HCT116 (cell line): Measurements from ENCODE around the gene PRKAG2. TPM values are rescaled to one million over a fixed set of nuclear protein-coding genes. Genes with fewer than 3 reads are reported as not detected.

Source experiments
- ATAC-seq: fragments of 200-7000 bp; cut with Tn5 transposase; 2 replicates; pipeline ENCODE4 v1.9.1; 2020; ENCODE audit warnings: mild to moderate bottlenecking, moderate library complexity
- BruUV-seq: library from RNA; stranded (reverse); fragments of 400-500 nt; replicated peaks from 2 replicates; lab custom pipeline; 2021; lab: Mats Ljungman, UMichigan
- CTCF ChIA-PET: fragments of 300-600 bp; sonication (Branson Sonifier 250); formaldehyde crosslinking; loops from one replicate; lab custom pipeline; 2021; ENCODE audit warnings: antibody characterized with exemption; lab: Charles Lee
- POLR2A ChIA-PET: fragments of 300-600, 350-600 bp; sonication (Branson Sonifier 250); formaldehyde crosslinking; loops from one replicate; lab custom pipeline; 2021; ENCODE audit warnings: antibody characterized with exemption; lab: Charles Lee
- RAD21 ChIA-PET, 2 experiments: fragments of 300-600 bp; sonication (Branson Sonifier 250); formaldehyde crosslinking; loops; one replicate each; lab custom pipeline; 2023; ENCODE audit warnings: low total read pairs in 2 of 2; ENCODE audit not compliant: uncharacterized antibody in 2 of 2, unreplicated experiment in 2 of 2, low non-redundant PET in 1 of 2; lab: Charles Lee
- DNase-seq: peaks from one replicate; pipeline ENCODE4 v3.0.0-alpha.2; 2010; ENCODE audit warnings: low read depth, low spot score
- H2AFZ ChIP-seq: fragments of 200-600 bp; shearing (Covaris generic), sonication (generic); 2 replicates; pipeline ENCODE4 v1.6.1; 2017; ENCODE audit warnings: low read depth, mixed run types, mixed read lengths, antibody characterized with exemption, low read length; ENCODE audit not compliant: poor library complexity, severe bottlenecking
- H3K27ac ChIP-seq: 2 replicates; pipeline ENCODE4 v1.5.1; 2012; ENCODE audit warnings: low read depth, low read length
- H3K27me3 ChIP-seq: fragments of 200-600 bp; sonication (generic); 2 replicates; pipeline ENCODE4 v1.6.1; 2016; ENCODE audit warnings: mixed run types, low read length, mixed read lengths; ENCODE audit not compliant: insufficient read depth
- H3K36me3 ChIP-seq, 2 experiments: fragments of 200-500 bp in 1 of 2; fragments of 200-600 bp in 1 of 2; sonication (Bioruptor generic) in 1 of 2; sonication (generic) in 1 of 2; 2 replicates each; pipeline versions ENCODE4 v1.5.1 to v1.6.1; 2014 to 2016; ENCODE audit warnings: low read length in 2 of 2, inconsistent platforms in 1 of 2, mixed read lengths in 1 of 2, mixed run types in 1 of 2; ENCODE audit not compliant: insufficient read depth in 2 of 2, control insufficient read depth in 1 of 2
- H3K4me1 ChIP-seq, 2 experiments: fragments of 200-600 bp in 1 of 2; sonication (generic) in 1 of 2; 2 replicates each; pipeline versions ENCODE4 v1.5.1 to v1.6.1; 2012 to 2017; ENCODE audit warnings: low read length in 2 of 2, inconsistent platforms in 1 of 2, mild to moderate bottlenecking in 1 of 2, mixed read lengths in 1 of 2, mixed run types in 1 of 2, moderate library complexity in 1 of 2; ENCODE audit not compliant: insufficient read depth in 2 of 2, control insufficient read depth in 1 of 2
- H3K4me2 ChIP-seq: fragments of 200-600 bp; sonication (generic); 2 replicates; pipeline ENCODE4 v1.6.1; 2017; ENCODE audit warnings: mixed run types, low read length, mixed read lengths
- H3K4me3 ChIP-seq, 2 experiments: fragments of 200-600 bp in 1 of 2; sonication (generic) in 1 of 2; replicated peaks in 1 of 2; 2 replicates each; pipeline ENCODE4 v1.5.1; 2011 to 2016; ENCODE audit warnings: low read length in 2 of 2, control low read depth in 1 of 2, low read depth in 1 of 2, mild to moderate bottlenecking in 1 of 2, mixed read lengths in 1 of 2, mixed run types in 1 of 2
- H3K79me2 ChIP-seq: fragments of 200-600 bp; sonication (generic); 2 replicates; pipeline ENCODE4 v1.6.1; 2017; ENCODE audit warnings: mild to moderate bottlenecking, mixed run types, low read length, moderate library complexity, mixed read lengths; ENCODE audit not compliant: insufficient read depth
- H3K9ac ChIP-seq: fragments of 200-600 bp; sonication (generic); 2 replicates; pipeline ENCODE4 v1.6.1; 2016; ENCODE audit warnings: low read length, mixed read lengths
- H3K9me2 ChIP-seq: fragments of 200-600 bp; sonication (generic), shearing (Covaris generic); 2 replicates; pipeline ENCODE4 v1.6.1; 2017; ENCODE audit warnings: mixed run types, mild to moderate bottlenecking, moderate library complexity; ENCODE audit not compliant: insufficient read depth
- H3K9me3 ChIP-seq, 2 experiments: fragments of 200-500 bp in 1 of 2; fragments of 200-600 bp in 1 of 2; sonication (Bioruptor generic) in 1 of 2; sonication (generic) in 1 of 2; 2 replicates each; pipeline ENCODE4 v1.6.1; 2014 to 2017; ENCODE audit warnings: low read length in 2 of 2, mixed read lengths in 2 of 2, inconsistent platforms in 1 of 2, low read depth in 1 of 2, mild to moderate bottlenecking in 1 of 2, mixed run types in 1 of 2, moderate library complexity in 1 of 2; ENCODE audit not compliant: control insufficient read depth in 1 of 2, insufficient read depth in 1 of 2
- H4K20me1 ChIP-seq: fragments of 200-600 bp; sonication (generic), shearing (Covaris generic); 2 replicates; pipeline ENCODE4 v1.6.1; 2017; ENCODE audit warnings: mixed run types, mild to moderate bottlenecking, moderate library complexity; ENCODE audit not compliant: insufficient read depth
- CBX3 ChIP-seq: IDR thresholded peaks from 2 replicates; pipeline ENCODE4 v1.6.1; 2012; ENCODE audit warnings: low read depth
- EGR1 ChIP-seq: IDR thresholded peaks from 2 replicates; pipeline ENCODE4 v1.6.1; 2012; ENCODE audit warnings: low read depth
- EZH2phosphoT487 ChIP-seq: fragments of 200-600 bp; IDR thresholded peaks from 2 replicates; pipeline ENCODE4 v1.6.1; 2018; ENCODE audit warnings: antibody characterized with exemption, borderline replicate concordance
- FOSL1 ChIP-seq: IDR thresholded peaks from 2 replicates; pipeline ENCODE4 v1.6.1; 2012; ENCODE audit warnings: low read depth
- POLR2AphosphoS5 ChIP-seq: IDR thresholded peaks from 2 replicates; pipeline ENCODE4 v1.6.1; 2011; ENCODE audit warnings: mild to moderate bottlenecking, low read depth, low read length, moderate library complexity
- RAD21 ChIP-seq: IDR thresholded peaks from 2 replicates; pipeline ENCODE4 v1.6.1; 2012; ENCODE audit warnings: low read depth, mild to moderate bottlenecking
- SIN3A ChIP-seq: IDR thresholded peaks from 2 replicates; pipeline ENCODE4 v1.6.1; 2012; ENCODE audit warnings: low read depth
- SP1 ChIP-seq: IDR thresholded peaks from 2 replicates; pipeline ENCODE4 v1.6.1; 2012; ENCODE audit warnings: low read depth
- YY1 ChIP-seq: IDR thresholded peaks from 2 replicates; pipeline ENCODE4 v1.6.1; 2011; ENCODE audit warnings: low read length, low read depth, moderate library complexity, mild to moderate bottlenecking; ENCODE audit not compliant: insufficient replicate concordance; ENCODE audit errors: extremely low read depth
- ZFX ChIP-seq: fragments of 450-650 bp; IDR thresholded peaks from 2 replicates; pipeline ENCODE4 v1.6.1; 2017
- ZNF274 ChIP-seq: fragments of 200-500 bp; sonication (Bioruptor generic); IDR thresholded peaks from 2 replicates; pipeline ENCODE4 v1.6.1; 2014; ENCODE audit warnings: mild to moderate bottlenecking, low read depth, low read length, inconsistent platforms
- intact Hi-C: fragments of 100-400 bp; cut with micrococcal nuclease; formaldehyde crosslinking; loops from 2 replicates; pipeline ENCODE4 v1.10.0; 2022
- total RNA-seq: library from RNA; stranded (reverse); gene quantifications from one replicate; pipeline ENCODE4 v1.2.1, GENCODE V29; 2021; ENCODE audit not compliant: unreplicated experiment
- TF ChIP-seq, protein P1 (sequence below): IDR thresholded peaks from 2 replicates; pipeline ENCODE4 v1.6.1; 2011; ENCODE audit warnings: mild to moderate bottlenecking, low read length, moderate library complexity; ENCODE audit not compliant: insufficient replicate concordance; ENCODE audit errors: extremely low read depth
- TF ChIP-seq, protein P2 (sequence below): IDR thresholded peaks from 2 replicates; pipeline ENCODE4 v1.6.1; 2012; ENCODE audit warnings: low read depth

Gene PRKAG2
- total RNA-seq, 1 experiment from 2014 or later, result 23.6 TPM

DNA sequence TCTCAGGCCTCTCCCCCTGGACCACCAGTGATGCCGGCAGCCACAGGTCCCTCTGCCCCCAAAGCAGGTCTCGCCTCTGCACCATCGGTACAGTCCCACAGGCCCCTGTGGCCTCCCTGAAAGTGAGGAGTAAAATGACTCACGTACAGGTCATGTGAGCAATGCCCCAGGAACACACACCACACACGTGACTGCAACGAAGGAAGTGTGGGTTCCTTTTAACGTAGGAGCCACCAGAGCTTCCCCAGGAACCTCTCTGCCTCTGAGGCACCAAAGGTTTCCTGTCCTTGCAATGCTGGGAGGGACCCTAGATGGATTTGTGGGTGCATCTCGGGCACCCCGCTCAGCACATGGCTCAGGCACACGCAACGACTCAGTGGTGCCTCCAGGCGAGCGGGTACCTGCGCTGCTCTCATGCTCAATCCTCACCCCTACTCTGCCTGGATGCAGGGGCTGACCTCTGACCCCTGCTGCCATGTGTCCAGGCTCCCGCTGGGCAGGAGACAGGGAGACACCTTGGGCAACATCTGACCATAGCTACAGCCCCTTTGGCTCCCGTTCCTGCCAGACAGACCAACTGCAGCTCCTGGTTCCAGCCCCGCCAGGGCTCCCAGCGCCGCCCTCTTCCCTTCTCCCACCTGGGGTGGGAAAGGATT lies 120.7 kb downstream of the PRKAG2 start:
- Histone ChIP-seq H3K4me2 (peak overlapping the region; percentile 55), H3K9ac (peak overlapping the region; percentile 15), H3K9me2 (no peaks in the 10 kb centered on the region), H3K9me3 (no peaks in the 10 kb centered on the region), H3K27ac (peak overlapping the region; percentile 46; the same call in 1 of the 2 replicates), H3K4me3 (peak overlapping the region in 1 of 2 experiments; percentile 3; a peak in 1 of 4 replicates), H3K79me2 (no peaks in the 10 kb centered on the region), H3K4me1 (peaks cover 25 to 52% of the 10 kb centered on the region in 2 experiments)
- RAD21 ChIA-PET, result no interaction called here
- DNase-seq, result peak; percentile 26
- CTCF ChIA-PET, result no interaction called here
- TF ChIP-seq ZFX, result 0 out of 2 replicates have a peak, but pooled peaks have one; percentile 14
- no peak for TF ChIP-seq ZNF274
- no peak for TF ChIP-seq CBX3
- TF ChIP-seq RAD21, result no peak
- peak; percentile 20; the same call in 1 of the 2 replicates for TF ChIP-seq POLR2AphosphoS5
- TF ChIP-seq SIN3A, result no peak
- no peak for TF ChIP-seq FOSL1
- TF ChIP-seq, all 23 proteins: peak for 2
- Histone ChIP-seq H3K36me3 (no peaks in the 10 kb centered on the region), H4K20me1 (no peaks in the 10 kb centered on the region), H3K27me3 (no peaks in the 10 kb centered on the region), H2AFZ (no peak overlapping the region)
- peak; percentile 35 for ATAC-seq
- POLR2A ChIA-PET, result no interaction called here
- no TSS peak for BruUV-seq
- intact Hi-C loops, result loop anchor here (5.0 to 10.0 kb wide), 3 partner anchors 121 to 441 kb away; partner anchors contain the start of gene PRKAG2

DNA sequence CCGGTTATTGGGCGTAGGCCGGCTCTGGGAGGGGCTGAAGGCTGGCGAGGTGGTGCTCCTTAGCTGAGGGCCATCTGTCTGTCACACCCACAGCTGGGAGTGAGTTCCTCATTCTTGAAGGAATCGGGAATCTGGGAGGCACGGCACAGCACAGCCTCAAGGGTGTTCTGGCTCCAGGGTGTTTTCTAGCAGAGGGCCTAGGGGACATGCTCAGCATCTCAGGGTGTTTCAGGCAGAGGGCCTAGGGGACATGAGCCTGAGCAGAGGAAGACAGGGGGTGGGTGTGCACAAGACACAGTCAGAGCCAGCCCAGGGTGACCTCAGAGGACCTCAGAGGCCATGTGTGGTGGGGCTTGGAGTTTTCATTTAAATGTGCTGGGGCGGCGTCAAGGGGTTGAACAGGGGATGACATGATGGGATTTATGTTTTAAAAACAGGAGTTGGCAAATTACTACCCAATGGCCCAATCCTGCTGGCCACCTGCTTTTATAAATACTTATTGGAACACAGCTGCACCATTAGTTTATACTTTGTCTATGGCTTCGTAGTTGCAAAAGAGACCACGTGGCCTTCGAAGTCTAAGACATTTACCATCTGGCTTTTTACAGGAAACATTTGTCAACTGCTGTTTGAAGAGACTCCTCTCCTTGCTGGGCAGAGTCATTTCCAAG lies 121.6 kb downstream of the PRKAG2 start:
- no TSS peak for BruUV-seq
- no peak for ATAC-seq
- POLR2A ChIA-PET, result no interaction called here
- TF ChIP-seq EZH2phosphoT487, result no peak
- TF ChIP-seq, protein P1, sequence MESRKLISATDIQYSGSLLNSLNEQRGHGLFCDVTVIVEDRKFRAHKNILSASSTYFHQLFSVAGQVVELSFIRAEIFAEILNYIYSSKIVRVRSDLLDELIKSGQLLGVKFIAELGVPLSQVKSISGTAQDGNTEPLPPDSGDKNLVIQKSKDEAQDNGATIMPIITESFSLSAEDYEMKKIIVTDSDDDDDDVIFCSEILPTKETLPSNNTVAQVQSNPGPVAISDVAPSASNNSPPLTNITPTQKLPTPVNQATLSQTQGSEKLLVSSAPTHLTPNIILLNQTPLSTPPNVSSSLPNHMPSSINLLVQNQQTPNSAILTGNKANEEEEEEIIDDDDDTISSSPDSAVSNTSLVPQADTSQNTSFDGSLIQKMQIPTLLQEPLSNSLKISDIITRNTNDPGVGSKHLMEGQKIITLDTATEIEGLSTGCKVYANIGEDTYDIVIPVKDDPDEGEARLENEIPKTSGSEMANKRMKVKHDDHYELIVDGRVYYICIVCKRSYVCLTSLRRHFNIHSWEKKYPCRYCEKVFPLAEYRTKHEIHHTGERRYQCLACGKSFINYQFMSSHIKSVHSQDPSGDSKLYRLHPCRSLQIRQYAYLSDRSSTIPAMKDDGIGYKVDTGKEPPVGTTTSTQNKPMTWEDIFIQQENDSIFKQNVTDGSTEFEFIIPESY, result no peak
- no peak for TF ChIP-seq ZFX
- no peak for TF ChIP-seq EGR1
- TF ChIP-seq SP1, result no peak
- no peak for TF ChIP-seq YY1
- TF ChIP-seq, protein P2, sequence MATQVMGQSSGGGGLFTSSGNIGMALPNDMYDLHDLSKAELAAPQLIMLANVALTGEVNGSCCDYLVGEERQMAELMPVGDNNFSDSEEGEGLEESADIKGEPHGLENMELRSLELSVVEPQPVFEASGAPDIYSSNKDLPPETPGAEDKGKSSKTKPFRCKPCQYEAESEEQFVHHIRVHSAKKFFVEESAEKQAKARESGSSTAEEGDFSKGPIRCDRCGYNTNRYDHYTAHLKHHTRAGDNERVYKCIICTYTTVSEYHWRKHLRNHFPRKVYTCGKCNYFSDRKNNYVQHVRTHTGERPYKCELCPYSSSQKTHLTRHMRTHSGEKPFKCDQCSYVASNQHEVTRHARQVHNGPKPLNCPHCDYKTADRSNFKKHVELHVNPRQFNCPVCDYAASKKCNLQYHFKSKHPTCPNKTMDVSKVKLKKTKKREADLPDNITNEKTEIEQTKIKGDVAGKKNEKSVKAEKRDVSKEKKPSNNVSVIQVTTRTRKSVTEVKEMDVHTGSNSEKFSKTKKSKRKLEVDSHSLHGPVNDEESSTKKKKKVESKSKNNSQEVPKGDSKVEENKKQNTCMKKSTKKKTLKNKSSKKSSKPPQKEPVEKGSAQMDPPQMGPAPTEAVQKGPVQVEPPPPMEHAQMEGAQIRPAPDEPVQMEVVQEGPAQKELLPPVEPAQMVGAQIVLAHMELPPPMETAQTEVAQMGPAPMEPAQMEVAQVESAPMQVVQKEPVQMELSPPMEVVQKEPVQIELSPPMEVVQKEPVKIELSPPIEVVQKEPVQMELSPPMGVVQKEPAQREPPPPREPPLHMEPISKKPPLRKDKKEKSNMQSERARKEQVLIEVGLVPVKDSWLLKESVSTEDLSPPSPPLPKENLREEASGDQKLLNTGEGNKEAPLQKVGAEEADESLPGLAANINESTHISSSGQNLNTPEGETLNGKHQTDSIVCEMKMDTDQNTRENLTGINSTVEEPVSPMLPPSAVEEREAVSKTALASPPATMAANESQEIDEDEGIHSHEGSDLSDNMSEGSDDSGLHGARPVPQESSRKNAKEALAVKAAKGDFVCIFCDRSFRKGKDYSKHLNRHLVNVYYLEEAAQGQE, result no peak

More for the DNA sequence above, 121.6 kb downstream of the PRKAG2 start:
- Histone ChIP-seq H2AFZ (no peak overlapping the region), H3K9me3 (no peaks in the 10 kb centered on the region), H3K4me1 (peaks cover 25 to 45% of the 10 kb centered on the region in 2 experiments), H3K4me2 (peak overlapping the region; percentile 55), H4K20me1 (no peaks in the 10 kb centered on the region), H3K27me3 (no peaks in the 10 kb centered on the region), H3K9me2 (no peaks in the 10 kb centered on the region), H3K27ac (peak overlapping the region; percentile 46), H3K4me3 (peak overlapping the region in 1 of 2 experiments; percentile 3; a peak in 1 of 4 replicates), H3K36me3 (no peaks in the 10 kb centered on the region), H3K9ac (peak overlapping the region; percentile 28; the same call in 1 of the 2 replicates), H3K79me2 (no peaks in the 10 kb centered on the region)
- CTCF ChIA-PET, result interaction anchor here (1.8 kb wide), 1 partner anchor 10 kb away, joined by 7 read pairs; no protein-coding TSS in a partner anchor
- no peak for DNase-seq
- RAD21 ChIA-PET, result no interaction called here
- intact Hi-C loops, result loop anchor here (5.0 to 10.0 kb wide), 3 partner anchors 122 to 440 kb away; partner anchors contain the start of gene PRKAG2
